Gastrocnemius medialis (tissue), 4 donors: ENCODE data around the gene RINT1. TPM values are rescaled to one million over a fixed set of nuclear protein-coding genes. Genes with fewer than 3 reads are reported as not detected.

ENCODE experiments used
- ATAC-seq, 2 donors: fragments of 150-250 bp; one replicate each; pipeline ENCODE4 v1.9.1; 2016
- DNase-seq, 2 donors: peaks; one replicate each; pipeline ENCODE4 v3.0.0-alpha.2; 2019
- H3K27ac ChIP-seq, 4 donors: fragments of 200-600 bp; sonication (generic); 1 replicate in 1 of 4; 2 replicates in 3 of 4; pipeline ENCODE4 v1.5.1; 2016 to 2018; ENCODE audit warnings: mild to moderate bottlenecking in 2 of 4, moderate library complexity in 1 of 4
- H3K27me3 ChIP-seq, 3 donors: fragments of 200-600 bp; sonication (generic) in 2 of 3; 1 replicate in 1 of 3; 2 replicates in 2 of 3; pipeline versions ENCODE4 v1.5.1 to v1.6.0; 2016 to 2019; ENCODE audit warnings: mild to moderate bottlenecking in 1 of 3, moderate library complexity in 1 of 3
- H3K36me3 ChIP-seq, 2 donors: fragments of 200-600 bp; sonication (generic) in 1 of 2; one replicate each; pipeline ENCODE4 v1.5.1; 2017 to 2018
- H3K4me1 ChIP-seq, 2 donors: fragments of 200-600 bp; sonication (generic) in 1 of 2; one replicate each; pipeline ENCODE4 v1.5.1; 2016 to 2017; ENCODE audit warnings: mild to moderate bottlenecking in 2 of 2
- H3K4me3 ChIP-seq, 4 donors: fragments of 200-600 bp; sonication (generic) in 3 of 4; 1 replicate in 1 of 4; 2 replicates in 3 of 4; pipeline ENCODE4 v1.5.1; 2016 to 2019; ENCODE audit warnings: mild to moderate bottlenecking in 2 of 4
- H3K9me3 ChIP-seq, 3 donors: fragments of 200-600 bp; sonication (generic) in 2 of 3; 1 replicate in 1 of 3; 2 replicates in 2 of 3; pipeline ENCODE4 v1.5.1; 2016 to 2019
- POLR2A ChIP-seq, 2 donors: fragments of 450-650 bp; IDR thresholded peaks; one replicate each; pipeline ENCODE4 v1.6.1; 2017; ENCODE audit warnings: antibody characterized with exemption in 2 of 2, mild to moderate bottlenecking in 2 of 2, moderate library complexity in 2 of 2
- in situ Hi-C, 4 donors: fragments of 200-750 bp; cut with MboI; loops; one replicate each; pipeline versions ENCODE4 v1.15.0 to v1.8.0; 2017; ENCODE audit warnings: low sequenced_read_pairs in 4 of 4
- intact Hi-C: fragments of 100-400 bp; cut with DNase I; formaldehyde crosslinking; loops from one replicate; pipeline ENCODE4 v1.15.1; 2023; ENCODE audit warnings: low total_unique reads
- total RNA-seq, 4 donors: library from RNA; depleted of rRNA; stranded (reverse); fragments of >200 nt; gene quantifications; one replicate each; pipeline versions ENCODE4 v1.1.0 to v1.2.3, GENCODE V29; 2016
- TF ChIP-seq, protein P1 (sequence below), 5 experiments: fragments of 450-650 bp in 3 of 5; fragments of 200-600 bp in 2 of 5; sonication (generic) in 2 of 5; IDR thresholded peaks in 4 of 5; conservative IDR thresholded peaks in 1 of 5; 1 replicate in 4 of 5; 2 replicates in 1 of 5; pipeline ENCODE4 v1.5.1; 2016 to 2019; ENCODE audit warnings: antibody characterized with exemption in 5 of 5, mild to moderate bottlenecking in 3 of 5, moderate library complexity in 3 of 5

Gene RINT1
- total RNA-seq, 4 donors from 2014 or later: 18.1 to 29.9 (median 25.7) TPM

DNA sequence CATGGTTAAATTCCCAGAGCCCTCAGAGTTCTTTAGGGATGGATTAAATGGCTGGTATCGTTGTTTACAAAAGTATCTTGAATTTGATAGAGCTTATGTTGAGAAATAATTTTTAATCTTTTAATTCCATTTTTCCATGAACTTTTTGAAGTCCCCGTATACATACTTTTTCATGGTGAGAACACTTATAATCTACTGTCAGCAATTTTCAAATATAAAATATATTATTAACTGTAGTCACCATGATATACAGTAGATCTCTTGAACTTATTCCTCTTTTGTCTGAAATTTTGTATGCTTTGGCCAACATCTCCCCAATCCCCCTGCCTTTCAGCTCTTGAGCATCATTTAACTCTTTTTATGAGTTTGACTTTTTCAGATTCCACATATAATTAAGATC lies 39.9 kb downstream of the RINT1 start:
- no peaks in the 10 kb centered on the region for H3K4me1 ChIP-seq
- TF ChIP-seq POLR2A (IDR thresholded peaks at IDR 0.05): no peak
- TF ChIP-seq, protein P1, sequence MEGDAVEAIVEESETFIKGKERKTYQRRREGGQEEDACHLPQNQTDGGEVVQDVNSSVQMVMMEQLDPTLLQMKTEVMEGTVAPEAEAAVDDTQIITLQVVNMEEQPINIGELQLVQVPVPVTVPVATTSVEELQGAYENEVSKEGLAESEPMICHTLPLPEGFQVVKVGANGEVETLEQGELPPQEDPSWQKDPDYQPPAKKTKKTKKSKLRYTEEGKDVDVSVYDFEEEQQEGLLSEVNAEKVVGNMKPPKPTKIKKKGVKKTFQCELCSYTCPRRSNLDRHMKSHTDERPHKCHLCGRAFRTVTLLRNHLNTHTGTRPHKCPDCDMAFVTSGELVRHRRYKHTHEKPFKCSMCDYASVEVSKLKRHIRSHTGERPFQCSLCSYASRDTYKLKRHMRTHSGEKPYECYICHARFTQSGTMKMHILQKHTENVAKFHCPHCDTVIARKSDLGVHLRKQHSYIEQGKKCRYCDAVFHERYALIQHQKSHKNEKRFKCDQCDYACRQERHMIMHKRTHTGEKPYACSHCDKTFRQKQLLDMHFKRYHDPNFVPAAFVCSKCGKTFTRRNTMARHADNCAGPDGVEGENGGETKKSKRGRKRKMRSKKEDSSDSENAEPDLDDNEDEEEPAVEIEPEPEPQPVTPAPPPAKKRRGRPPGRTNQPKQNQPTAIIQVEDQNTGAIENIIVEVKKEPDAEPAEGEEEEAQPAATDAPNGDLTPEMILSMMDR (IDR thresholded peaks at IDR 0.05 in 4 of 5, conservative IDR thresholded peaks at IDR 0.05 in 1 of 5): no peak
- no peaks in the 10 kb centered on the region for H3K27me3 ChIP-seq
- intact Hi-C loops: no loop called here
- H3K27ac ChIP-seq: peak overlapping the region in 1 of 4 donors; percentile 37
- H3K9me3 ChIP-seq: no peaks in the 10 kb centered on the region
- no peak overlapping the region for H3K4me3 ChIP-seq
- in situ Hi-C loops: no loop called here
- DNase-seq: no peak
- H3K36me3 ChIP-seq: peaks cover 0 to 16% of the 10 kb centered on the region in 2 donors
- no peak for ATAC-seq

DNA sequence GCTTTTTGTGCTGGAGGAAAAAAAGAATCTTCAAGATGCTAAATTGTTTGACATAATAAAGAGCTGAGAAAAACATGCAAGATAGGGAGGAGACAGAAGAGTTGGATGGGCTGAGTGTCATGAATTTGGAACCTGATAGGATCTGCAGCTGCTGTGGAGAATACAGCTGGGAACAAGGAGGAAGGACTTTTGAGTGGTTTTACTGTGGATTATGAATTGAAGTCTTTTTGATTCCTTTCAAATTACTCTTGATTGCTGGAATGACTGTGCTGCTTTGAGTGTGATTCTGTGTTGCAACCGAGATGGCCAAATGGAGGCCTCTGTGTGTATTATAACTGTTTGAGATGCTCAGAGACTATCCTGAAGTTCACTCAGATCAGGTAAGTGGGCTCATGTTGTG lies 45.2 kb downstream of the RINT1 start:
- no peak for ATAC-seq
- Histone ChIP-seq H3K36me3 (no peaks in the 10 kb centered on the region), H3K4me3 (no peak overlapping the region), H3K9me3 (no peaks in the 10 kb centered on the region), H3K4me1 (peaks cover 6 to 7% of the 10 kb centered on the region in 2 donors), H3K27me3 (peaks cover 0 to 5% (median 0%) of the 10 kb centered on the region in 3 donors), H3K27ac (no peak overlapping the region)
- intact Hi-C loops: no loop called here
- DNase-seq: no peak
- TF ChIP-seq, protein P1 (IDR thresholded peaks at IDR 0.05 in 4 of 5, conservative IDR thresholded peaks at IDR 0.05 in 1 of 5): no peak
- in situ Hi-C loops: no loop called here

DNA sequence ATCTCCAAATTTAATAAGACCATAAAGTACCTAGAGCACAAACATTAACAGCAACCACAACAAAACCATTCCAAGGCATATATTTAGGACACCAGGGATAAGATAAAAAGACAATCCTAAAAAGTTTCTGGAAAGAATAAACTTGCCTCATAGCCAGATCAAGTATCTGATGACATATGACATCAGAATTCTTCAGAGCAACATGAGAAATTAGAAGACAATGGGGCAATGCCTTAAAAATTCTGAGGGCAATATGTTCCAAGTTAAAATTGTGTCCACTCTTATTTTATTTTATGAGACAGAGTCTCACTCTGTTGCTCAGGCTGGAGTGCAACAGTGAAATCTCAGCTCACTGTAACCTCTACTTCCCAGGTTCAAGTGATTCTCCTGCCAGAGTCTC lies 46.5 kb downstream of the RINT1 start:
- H3K9me3 ChIP-seq: no peaks in the 10 kb centered on the region
- H3K27ac ChIP-seq: no peak overlapping the region
- H3K4me1 ChIP-seq: peaks cover 6 to 7% of the 10 kb centered on the region in 2 donors
- DNase-seq (no peak), ATAC-seq (no peak)
- intact Hi-C loops: no loop called here
- TF ChIP-seq POLR2A (IDR thresholded peaks at IDR 0.05): no peak
- TF ChIP-seq, protein P1 (IDR thresholded peaks at IDR 0.05 in 4 of 5, conservative IDR thresholded peaks at IDR 0.05 in 1 of 5): no peak
- H3K4me3 ChIP-seq: no peak overlapping the region
- in situ Hi-C loops: no loop called here
- H3K36me3 ChIP-seq: no peaks in the 10 kb centered on the region
- H3K27me3 ChIP-seq: peaks cover 0 to 5% (median 0%) of the 10 kb centered on the region in 3 donors

DNA sequence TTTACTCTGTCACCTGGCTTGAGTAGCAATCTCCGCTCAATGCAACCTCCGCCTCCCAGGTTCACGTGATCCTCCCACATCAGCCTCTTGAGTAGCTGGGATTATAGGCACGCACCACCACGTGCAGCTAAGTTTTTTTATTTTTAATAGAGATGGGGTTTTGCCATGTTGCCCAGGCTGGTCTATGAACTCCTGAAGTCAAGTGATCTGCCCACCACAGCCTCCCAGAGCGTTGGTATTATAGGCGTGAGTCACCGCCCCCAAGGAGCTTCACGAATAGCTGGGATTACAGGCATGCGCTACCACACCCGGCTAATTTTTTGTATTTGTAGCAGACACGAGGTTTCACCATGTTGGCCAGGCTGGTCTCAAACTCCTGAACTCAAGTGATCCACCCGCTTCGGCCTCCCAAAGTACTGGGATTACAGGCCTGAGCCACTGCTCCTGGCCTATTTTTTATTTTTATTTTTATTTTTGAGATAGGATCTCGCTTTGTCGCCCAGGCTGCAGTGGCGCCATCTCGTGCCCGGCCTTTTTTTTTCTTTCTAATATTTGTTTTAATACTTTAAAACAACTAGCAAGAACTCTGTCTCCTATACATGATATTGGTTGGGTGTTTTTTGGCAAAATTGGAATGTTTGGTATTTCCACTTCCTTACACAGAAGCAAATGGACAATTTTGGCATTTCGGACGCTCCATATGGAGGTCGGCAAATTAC lies 48.2 kb downstream of the RINT1 start:
- no peak for ATAC-seq
- no peaks in the 10 kb centered on the region for H3K36me3 ChIP-seq
- no peak overlapping the region for H3K4me3 ChIP-seq
- H3K9me3 ChIP-seq: no peaks in the 10 kb centered on the region
- H3K4me1 ChIP-seq: peaks cover 6 to 7% of the 10 kb centered on the region in 2 donors
- H3K27me3 ChIP-seq: peaks cover 0 to 5% (median 0%) of the 10 kb centered on the region in 3 donors
- in situ Hi-C loops: no loop called here
- H3K27ac ChIP-seq: no peak overlapping the region
- no peak for TF ChIP-seq POLR2A (IDR thresholded peaks at IDR 0.05)
- TF ChIP-seq, protein P1 (IDR thresholded peaks at IDR 0.05 in 4 of 5, conservative IDR thresholded peaks at IDR 0.05 in 1 of 5): no peak
- intact Hi-C loops: no loop called here
- DNase-seq: no peak
